GM23338 (cell line): ENCODE data around the gene FAM170A.

Experiments
- CREB1 ChIP-seq: fragments of 250-450 bp; sonication (Bioruptor Pico); IDR thresholded peaks from 2 replicates; pipeline ENCODE4 v1.5.0; 2020; ENCODE audit warnings: low read depth, mild to moderate bottlenecking, moderate library complexity
- CTCF ChIP-seq, 2 experiments: fragments of 200-600 bp in 1 of 2; sonication (generic) in 1 of 2; conservative IDR thresholded peaks; 2 replicates each; pipeline versions ENCODE4 v1.5.1 to v1.6.1; 2016 to 2017; ENCODE audit warnings: antibody characterized with exemption in 2 of 2, low read depth in 2 of 2, mild to moderate bottlenecking in 2 of 2, moderate library complexity in 1 of 2
- ETS1 ChIP-seq: IDR thresholded peaks from 2 replicates; pipeline ENCODE4 v1.6.1; 2016; ENCODE audit warnings: antibody characterized with exemption
- EZH2 ChIP-seq: fragments of 200-600 bp; sonication (generic); IDR thresholded peaks from one replicate; pipeline ENCODE4 v1.8.0; 2017; ENCODE audit warnings: antibody characterized with exemption, mild to moderate bottlenecking, low read depth; ENCODE audit not compliant: unreplicated experiment
- EZH2phosphoT487 ChIP-seq: fragments of 200-600 bp; sonication (generic); IDR thresholded peaks from one replicate; pipeline ENCODE4 v1.8.1; 2018; ENCODE audit warnings: antibody characterized with exemption; ENCODE audit not compliant: unreplicated experiment
- JUNB ChIP-seq: IDR thresholded peaks from one replicate; pipeline ENCODE4 v1.6.1; 2016; ENCODE audit warnings: antibody characterized with exemption; ENCODE audit not compliant: unreplicated experiment
- NANOG ChIP-seq: IDR thresholded peaks from 2 replicates; pipeline ENCODE4 v1.6.1; 2016; ENCODE audit warnings: antibody characterized with exemption, borderline replicate concordance
- POLR2AphosphoS5 ChIP-seq: IDR thresholded peaks from 2 replicates; pipeline ENCODE4 v1.6.1; 2016; ENCODE audit warnings: antibody characterized with exemption, low read depth
- REST ChIP-seq: IDR thresholded peaks from one replicate; pipeline ENCODE4 v1.6.1; 2018; ENCODE audit warnings: antibody characterized with exemption; ENCODE audit not compliant: unreplicated experiment
- STAT1 ChIP-seq: IDR thresholded peaks from one replicate; pipeline ENCODE4 v1.6.1; 2016; ENCODE audit warnings: antibody characterized with exemption; ENCODE audit not compliant: unreplicated experiment
- ZNF114 ChIP-seq: fragments of 250-450 bp; sonication (Bioruptor Pico); IDR thresholded peaks from 2 replicates; pipeline ENCODE4 v1.5.0; 2020; ENCODE audit warnings: mild to moderate bottlenecking, moderate library complexity
- ZNF331 ChIP-seq: fragments of 250-450 bp; sonication (Bioruptor Pico); IDR thresholded peaks from 2 replicates; pipeline ENCODE4 v1.5.0; 2020; ENCODE audit warnings: low read depth, mild to moderate bottlenecking, moderate library complexity

GRCh38 chr5:119583684-119584083 is 45.7 kb upstream of the FAM170A start:
- TF ChIP-seq CTCF (conservative IDR thresholded peaks at IDR 0.05; ENCODE audit: low read depth in 2 of 2), result no peak
- TF ChIP-seq ZNF331, result no peak
- no peak for TF ChIP-seq POLR2AphosphoS5
- no peak for TF ChIP-seq CREB1 (CRISPR knock-in tag)
- no peak for TF ChIP-seq EZH2
- no peak for TF ChIP-seq REST
- no peak for TF ChIP-seq EZH2phosphoT487
- no peak for TF ChIP-seq NANOG
- TF ChIP-seq STAT1, result no peak
- no peak for TF ChIP-seq JUNB
- no peak for TF ChIP-seq ZNF114 (CRISPR knock-in tag)
- TF ChIP-seq ETS1, result no peak
